ENCODE data around the gene PDCD4.

- TF ChIP-seq CTCF (conservative IDR thresholded peaks at IDR 0.05; ENCODE audit: low read length) (no peak), EZH2phosphoT487 (IDR thresholded peaks at IDR 0.05; ENCODE audit: borderline replicate concordance, low read depth, low read length) (no peak)
These were observed 47.1 kb downstream of the PDCD4 start, which contains the start of gene BBIP1 for GRCh38 chr10:110918643-110919348.
